T-helper 22 cell (primary cell): ENCODE data around the gene SYNGAP1.
"Not testable (repeated sequence)": the region's sequence is repeated elsewhere in the genome, so short reads cannot be mapped to it uniquely, and the experiment has no call there.

Experiments
- DNase-seq: peaks from one replicate; pipeline ENCODE4 v3.0.0-alpha.2; 2020; ENCODE audit warnings: low read depth

The SYNGAP1 gene

GRCh38 chr6:33419580-33420490 lies at the start of gene SYNGAP1:
TSS of gene SYNGAP1 (plus strand) at chr6:33420065. CDS start at chr6:33420265, 200 bp downstream.
- no peak for DNase-seq

GRCh38 chr6:33371901-33372300 lies 48.0 kb upstream of the SYNGAP1 start:
- DNase-seq, result not testable (repeated sequence)

- DNase-seq, result no peak
Observed at GRCh38 chr6:33372526-33373123, 47.2 kb upstream of the SYNGAP1 start.

- DNase-seq, result no peak
Observed at GRCh38 chr6:33373960-33374910, 45.6 kb upstream of the SYNGAP1 start.

- no peak for DNase-seq
Observed at GRCh38 chr6:33375143-33375671, 44.7 kb upstream of the SYNGAP1 start.

- DNase-seq, result no peak
Observed at GRCh38 chr6:33377171-33377570, 42.7 kb upstream of the SYNGAP1 start.

- not testable (repeated sequence) for DNase-seq
Observed at GRCh38 chr6:33379184-33379583, 40.7 kb upstream of the SYNGAP1 start.

GRCh38 chr6:33380272-33380981 lies 39.4 kb upstream of the SYNGAP1 start:
- no peak for DNase-seq

GRCh38 chr6:33383427-33384185 lies 36.3 kb upstream of the SYNGAP1 start:
- no peak for DNase-seq

GRCh38 chr6:33384581-33385020 lies 35.3 kb upstream of the SYNGAP1 start:
- DNase-seq, result no peak

- DNase-seq, result no peak
Observed at GRCh38 chr6:33390173-33390572, 29.7 kb upstream of the SYNGAP1 start.

GRCh38 chr6:33390767-33391277 lies 29.0 kb upstream of the SYNGAP1 start:
- no peak for DNase-seq

GRCh38 chr6:33391278-33391921 lies 28.5 kb upstream of the SYNGAP1 start, which contains the start of gene KIFC1:
TSS of gene KIFC1 (plus strand) at chr6:33391823. CDS start at chr6:33391986, 163 bp downstream.
- DNase-seq, result peak; percentile 98

- no peak for DNase-seq
Observed at GRCh38 chr6:33391922-33392594, 27.8 kb upstream of the SYNGAP1 start.

- DNase-seq, result no peak
Observed at GRCh38 chr6:33392595-33392948, 27.3 kb upstream of the SYNGAP1 start.

- DNase-seq, result no peak
Observed at GRCh38 chr6:33392979-33393378, 26.9 kb upstream of the SYNGAP1 start.

GRCh38 chr6:33397541-33397940 lies 22.3 kb upstream of the SYNGAP1 start:
- no peak for DNase-seq

- DNase-seq, result not testable (repeated sequence)
Observed at GRCh38 chr6:33398601-33399000, 21.3 kb upstream of the SYNGAP1 start.

GRCh38 chr6:33399881-33400280 lies 20.0 kb upstream of the SYNGAP1 start:
- not testable (repeated sequence) for DNase-seq
